Stomach (tissue), 4 donors: ENCODE measurements around the gene ITGA6.

Source experiments
- EP300 ChIP-seq: sonication (generic); formaldehyde crosslinking; IDR thresholded peaks from one replicate; pipeline ENCODE4 v1.6.1; 2017; ENCODE audit warnings: antibody characterized with exemption
- POLR2A ChIP-seq, 4 donors: fragments of 450-650 bp; IDR thresholded peaks; one replicate each; pipeline ENCODE4 v1.6.1; 2016; ENCODE audit warnings: antibody characterized with exemption in 4 of 4, control low read depth in 2 of 4, mild to moderate bottlenecking in 1 of 4, moderate library complexity in 1 of 4
- TF ChIP-seq, protein P1 (sequence below), 7 experiments: fragments of 450-650 bp in 4 of 7; fragments of 200-600 bp in 3 of 7; sonication (generic) in 3 of 7; IDR thresholded peaks; one replicate each; pipeline ENCODE4 v1.5.1; 2016 to 2019; ENCODE audit warnings: antibody characterized with exemption in 7 of 7, control low read depth in 2 of 7, mild to moderate bottlenecking in 1 of 7

DNA sequence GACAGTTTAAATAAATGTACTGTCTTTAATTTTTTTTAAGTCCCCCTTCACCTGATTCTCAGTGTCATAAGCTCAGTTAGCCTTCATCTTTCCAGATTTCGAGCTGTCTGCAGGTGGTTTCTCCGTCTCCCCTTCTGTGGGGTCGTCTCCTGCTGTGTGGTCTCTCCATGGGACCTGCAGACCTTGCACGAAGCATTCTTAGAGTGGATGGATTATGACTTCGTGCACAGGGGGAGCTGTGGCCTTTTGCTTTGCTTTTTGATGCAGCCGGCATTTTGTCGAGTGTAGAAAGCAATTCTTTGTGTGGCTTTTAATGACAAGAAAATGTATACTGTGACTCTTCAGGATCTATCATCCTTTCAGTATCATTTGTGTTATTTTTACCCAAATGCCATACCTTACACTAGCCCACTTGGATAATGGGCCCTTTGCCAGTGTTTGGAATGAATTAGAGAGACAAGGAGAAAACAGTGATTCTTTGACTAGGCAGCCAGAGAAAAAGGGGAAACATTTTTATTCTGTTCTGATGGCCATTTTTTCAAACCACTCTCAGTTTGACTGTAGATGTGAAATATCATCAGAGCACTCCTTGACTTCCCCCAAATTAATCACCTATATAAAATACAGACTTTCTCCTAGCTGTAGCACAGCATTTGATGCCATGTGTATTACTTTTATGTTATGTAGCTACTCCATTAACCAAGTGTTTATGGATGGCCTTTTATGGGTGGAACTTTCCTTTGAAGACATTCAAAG lies 54.3 kb downstream of the ITGA6 start:
- TF ChIP-seq EP300 = no peak
- TF ChIP-seq, protein P1, sequence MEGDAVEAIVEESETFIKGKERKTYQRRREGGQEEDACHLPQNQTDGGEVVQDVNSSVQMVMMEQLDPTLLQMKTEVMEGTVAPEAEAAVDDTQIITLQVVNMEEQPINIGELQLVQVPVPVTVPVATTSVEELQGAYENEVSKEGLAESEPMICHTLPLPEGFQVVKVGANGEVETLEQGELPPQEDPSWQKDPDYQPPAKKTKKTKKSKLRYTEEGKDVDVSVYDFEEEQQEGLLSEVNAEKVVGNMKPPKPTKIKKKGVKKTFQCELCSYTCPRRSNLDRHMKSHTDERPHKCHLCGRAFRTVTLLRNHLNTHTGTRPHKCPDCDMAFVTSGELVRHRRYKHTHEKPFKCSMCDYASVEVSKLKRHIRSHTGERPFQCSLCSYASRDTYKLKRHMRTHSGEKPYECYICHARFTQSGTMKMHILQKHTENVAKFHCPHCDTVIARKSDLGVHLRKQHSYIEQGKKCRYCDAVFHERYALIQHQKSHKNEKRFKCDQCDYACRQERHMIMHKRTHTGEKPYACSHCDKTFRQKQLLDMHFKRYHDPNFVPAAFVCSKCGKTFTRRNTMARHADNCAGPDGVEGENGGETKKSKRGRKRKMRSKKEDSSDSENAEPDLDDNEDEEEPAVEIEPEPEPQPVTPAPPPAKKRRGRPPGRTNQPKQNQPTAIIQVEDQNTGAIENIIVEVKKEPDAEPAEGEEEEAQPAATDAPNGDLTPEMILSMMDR (IDR thresholded peaks at IDR 0.05) = no peak
- TF ChIP-seq POLR2A (IDR thresholded peaks at IDR 0.05) = no peak
